GM12891 (cell line): ENCODE data around the gene USP10.

Experiments used
- PAX5 ChIP-seq: IDR thresholded peaks from 2 replicates; pipeline ENCODE4 v1.6.1; 2011; ENCODE audit warnings: low read length, moderate library complexity, mild to moderate bottlenecking; ENCODE audit not compliant: insufficient read depth, severe bottlenecking
- POLR2A ChIP-seq: IDR thresholded peaks from 2 replicates; pipeline ENCODE4 v1.6.1; 2011; ENCODE audit warnings: low read depth, low read length, control low read depth
- POLR2AphosphoS5 ChIP-seq: IDR thresholded peaks from 2 replicates; pipeline ENCODE4 v1.6.1; 2011; ENCODE audit warnings: low read depth, low read length, control low read depth
- SPI1 ChIP-seq: IDR thresholded peaks from 2 replicates; pipeline ENCODE4 v1.6.1; 2011; ENCODE audit warnings: low read depth, low read length, control low read depth
- TAF1 ChIP-seq: IDR thresholded peaks from 2 replicates; pipeline ENCODE4 v1.6.1; 2011; ENCODE audit warnings: low read depth, low read length, control low read depth

DNA sequence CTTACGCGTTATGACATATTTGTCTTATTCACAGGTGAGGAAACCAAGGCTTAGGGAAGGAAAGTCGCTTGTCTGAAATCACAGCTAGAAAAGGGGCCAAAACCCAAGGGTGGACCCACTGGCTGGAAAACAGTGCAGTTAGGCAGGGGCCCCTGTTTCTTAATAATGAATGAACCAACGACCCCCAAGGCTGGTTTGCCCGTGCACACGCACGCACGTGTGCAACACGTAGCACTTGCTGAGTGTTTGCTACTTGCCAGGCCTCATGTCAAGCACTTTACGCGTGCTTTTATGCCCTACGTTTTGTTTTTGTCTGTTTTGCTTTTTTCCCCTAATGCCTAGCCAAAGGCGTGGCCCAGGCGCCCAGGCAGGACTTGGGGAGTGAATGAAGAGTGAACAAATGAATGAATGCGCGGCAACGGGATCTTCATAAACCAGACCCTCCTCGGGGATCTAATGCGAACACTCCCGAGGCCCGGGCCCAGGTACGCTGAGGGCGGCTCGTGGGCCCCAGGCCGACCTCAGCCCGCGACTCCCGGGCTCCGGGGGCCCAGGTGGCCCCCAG, 571 bp upstream of the USP10 start:
- TF ChIP-seq POLR2A (no peak), TAF1 (no peak; the same call in 1 of the 2 replicates), POLR2AphosphoS5 (no peak), SPI1 (no peak), PAX5 (no peak)
